Measurements from ENCODE around the gene ITGB8.

The ITGB8 gene

DNA sequence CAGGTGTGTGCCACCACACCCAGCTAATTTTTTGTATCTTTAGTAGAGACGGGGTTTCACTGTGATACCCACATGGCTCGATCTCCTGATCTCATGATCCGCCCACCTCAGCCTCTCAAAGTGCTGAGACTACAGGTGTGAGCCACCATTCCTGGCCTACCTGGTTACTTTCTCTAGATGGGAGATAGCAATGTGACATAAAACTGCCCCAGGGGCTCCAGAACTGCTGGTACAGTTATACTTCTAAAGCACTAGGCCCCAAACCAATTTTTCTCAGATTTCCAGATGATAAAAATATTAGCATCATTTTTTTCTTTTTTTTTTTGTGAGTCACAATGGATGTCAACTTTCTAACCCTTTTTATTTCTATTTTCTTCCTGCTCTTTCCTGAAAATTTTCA, 27.4 kb downstream of the ITGB8 start:
- Histone ChIP-seq H3K4me3 (replicated peaks; ENCODE audit: insufficient read depth, low read length) (no peak overlapping the region), H3K27ac (replicated peaks) (no peak overlapping the region), H3K27me3 (ENCODE audit: insufficient read depth, poor library complexity, severe bottlenecking) (peaks cover 3% of the 10 kb centered on the region)
- DNase-seq (ENCODE audit: low read depth in 1 of 2, low spot score in 1 of 2) = no peak
- TF ChIP-seq, protein P1, sequence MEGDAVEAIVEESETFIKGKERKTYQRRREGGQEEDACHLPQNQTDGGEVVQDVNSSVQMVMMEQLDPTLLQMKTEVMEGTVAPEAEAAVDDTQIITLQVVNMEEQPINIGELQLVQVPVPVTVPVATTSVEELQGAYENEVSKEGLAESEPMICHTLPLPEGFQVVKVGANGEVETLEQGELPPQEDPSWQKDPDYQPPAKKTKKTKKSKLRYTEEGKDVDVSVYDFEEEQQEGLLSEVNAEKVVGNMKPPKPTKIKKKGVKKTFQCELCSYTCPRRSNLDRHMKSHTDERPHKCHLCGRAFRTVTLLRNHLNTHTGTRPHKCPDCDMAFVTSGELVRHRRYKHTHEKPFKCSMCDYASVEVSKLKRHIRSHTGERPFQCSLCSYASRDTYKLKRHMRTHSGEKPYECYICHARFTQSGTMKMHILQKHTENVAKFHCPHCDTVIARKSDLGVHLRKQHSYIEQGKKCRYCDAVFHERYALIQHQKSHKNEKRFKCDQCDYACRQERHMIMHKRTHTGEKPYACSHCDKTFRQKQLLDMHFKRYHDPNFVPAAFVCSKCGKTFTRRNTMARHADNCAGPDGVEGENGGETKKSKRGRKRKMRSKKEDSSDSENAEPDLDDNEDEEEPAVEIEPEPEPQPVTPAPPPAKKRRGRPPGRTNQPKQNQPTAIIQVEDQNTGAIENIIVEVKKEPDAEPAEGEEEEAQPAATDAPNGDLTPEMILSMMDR (IDR thresholded peaks at IDR 0.05; ENCODE audit: insufficient read depth, low read length) = no peak
- TF ChIP-seq GABPA (IDR thresholded peaks at IDR 0.05; ENCODE audit: low read depth) (no peak), SPI1 (IDR thresholded peaks at IDR 0.05; ENCODE audit: borderline replicate concordance, low read depth) (no peak), POLR2AphosphoS5 (IDR thresholded peaks at IDR 0.05; ENCODE audit: low read depth) (no peak)
- TF ChIP-seq, protein P2, sequence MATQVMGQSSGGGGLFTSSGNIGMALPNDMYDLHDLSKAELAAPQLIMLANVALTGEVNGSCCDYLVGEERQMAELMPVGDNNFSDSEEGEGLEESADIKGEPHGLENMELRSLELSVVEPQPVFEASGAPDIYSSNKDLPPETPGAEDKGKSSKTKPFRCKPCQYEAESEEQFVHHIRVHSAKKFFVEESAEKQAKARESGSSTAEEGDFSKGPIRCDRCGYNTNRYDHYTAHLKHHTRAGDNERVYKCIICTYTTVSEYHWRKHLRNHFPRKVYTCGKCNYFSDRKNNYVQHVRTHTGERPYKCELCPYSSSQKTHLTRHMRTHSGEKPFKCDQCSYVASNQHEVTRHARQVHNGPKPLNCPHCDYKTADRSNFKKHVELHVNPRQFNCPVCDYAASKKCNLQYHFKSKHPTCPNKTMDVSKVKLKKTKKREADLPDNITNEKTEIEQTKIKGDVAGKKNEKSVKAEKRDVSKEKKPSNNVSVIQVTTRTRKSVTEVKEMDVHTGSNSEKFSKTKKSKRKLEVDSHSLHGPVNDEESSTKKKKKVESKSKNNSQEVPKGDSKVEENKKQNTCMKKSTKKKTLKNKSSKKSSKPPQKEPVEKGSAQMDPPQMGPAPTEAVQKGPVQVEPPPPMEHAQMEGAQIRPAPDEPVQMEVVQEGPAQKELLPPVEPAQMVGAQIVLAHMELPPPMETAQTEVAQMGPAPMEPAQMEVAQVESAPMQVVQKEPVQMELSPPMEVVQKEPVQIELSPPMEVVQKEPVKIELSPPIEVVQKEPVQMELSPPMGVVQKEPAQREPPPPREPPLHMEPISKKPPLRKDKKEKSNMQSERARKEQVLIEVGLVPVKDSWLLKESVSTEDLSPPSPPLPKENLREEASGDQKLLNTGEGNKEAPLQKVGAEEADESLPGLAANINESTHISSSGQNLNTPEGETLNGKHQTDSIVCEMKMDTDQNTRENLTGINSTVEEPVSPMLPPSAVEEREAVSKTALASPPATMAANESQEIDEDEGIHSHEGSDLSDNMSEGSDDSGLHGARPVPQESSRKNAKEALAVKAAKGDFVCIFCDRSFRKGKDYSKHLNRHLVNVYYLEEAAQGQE (IDR thresholded peaks at IDR 0.05; ENCODE audit: insufficient replicate concordance, low read depth) = no peak

DNA sequence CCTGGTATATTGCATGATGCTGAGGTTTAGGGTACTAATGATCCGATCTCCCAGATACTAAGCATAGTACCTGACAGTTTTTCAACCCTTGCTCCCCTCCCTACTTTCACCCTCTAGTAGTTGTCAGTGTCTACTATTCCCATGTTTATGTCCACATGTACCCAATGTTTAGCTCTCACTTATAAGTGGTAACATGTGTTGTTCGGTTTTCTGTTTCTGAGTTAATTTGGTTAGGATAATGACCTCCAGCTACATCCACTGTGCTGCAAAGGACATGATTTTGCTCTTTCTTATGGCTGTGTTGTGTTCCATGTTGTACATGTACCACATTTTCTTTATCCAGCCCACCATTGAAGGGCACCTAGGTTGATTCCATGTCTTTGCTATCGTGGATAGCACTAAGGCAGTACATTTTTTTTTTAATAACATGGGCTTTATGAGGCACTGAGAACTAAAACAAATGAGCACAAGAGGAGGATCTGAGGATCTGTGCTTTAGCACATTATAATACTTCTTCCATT, 28.1 kb downstream of the ITGB8 start:
- peaks cover 3% of the 10 kb centered on the region for H3K27me3 ChIP-seq (ENCODE audit: insufficient read depth, poor library complexity, severe bottlenecking)
- DNase-seq (ENCODE audit: low read depth in 1 of 2, low spot score in 1 of 2) = no peak

DNA sequence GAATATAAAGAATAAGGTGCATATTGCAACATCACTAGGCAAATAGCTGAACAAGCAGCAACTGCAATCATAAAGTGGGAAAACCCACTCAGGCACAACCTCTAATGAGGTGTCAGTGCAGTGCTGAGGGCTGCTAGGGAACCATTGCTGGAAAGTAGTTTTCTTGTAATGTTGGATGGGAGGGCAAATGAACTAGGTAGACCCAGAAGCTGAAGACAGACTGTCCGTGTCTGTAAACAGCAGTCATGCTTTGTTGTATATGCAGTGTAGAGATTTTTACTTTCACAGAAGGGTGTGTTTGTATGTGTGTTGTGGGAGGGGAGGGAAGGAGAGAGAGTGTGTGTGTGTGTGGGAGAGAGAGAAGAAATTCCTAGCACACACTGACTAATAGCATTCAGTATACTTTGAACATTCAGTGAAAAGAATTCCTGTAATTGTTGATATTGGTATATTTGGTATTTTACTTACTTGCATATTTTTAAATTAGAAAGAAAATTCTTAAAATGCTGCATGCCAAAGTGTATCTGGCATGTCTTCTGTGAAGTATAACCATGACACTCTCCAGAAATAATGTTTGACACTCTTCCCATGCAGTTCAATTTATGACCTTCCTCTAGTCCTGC, 28.8 kb downstream of the ITGB8 start:
- peaks cover 3% of the 10 kb centered on the region for H3K27me3 ChIP-seq (ENCODE audit: insufficient read depth, poor library complexity, severe bottlenecking)
- no peak overlapping the region for H3K27ac ChIP-seq (replicated peaks)
- no peak overlapping the region for H3K4me3 ChIP-seq (replicated peaks; ENCODE audit: insufficient read depth, low read length)
- no peak for DNase-seq (ENCODE audit: low read depth in 1 of 2, low spot score in 1 of 2)
- TF ChIP-seq, protein P1 (IDR thresholded peaks at IDR 0.05; ENCODE audit: insufficient read depth, low read length) = no peak
- TF ChIP-seq SPI1 (IDR thresholded peaks at IDR 0.05; ENCODE audit: borderline replicate concordance, low read depth) = no peak
- TF ChIP-seq GABPA (IDR thresholded peaks at IDR 0.05; ENCODE audit: low read depth) = no peak
- TF ChIP-seq, protein P2 (IDR thresholded peaks at IDR 0.05; ENCODE audit: insufficient replicate concordance, low read depth) = no peak
- no peak for TF ChIP-seq POLR2AphosphoS5 (IDR thresholded peaks at IDR 0.05; ENCODE audit: low read depth)

More for the DNA sequence above, 28.1 kb downstream of the ITGB8 start:
- Histone ChIP-seq H3K27ac (replicated peaks) (no peak overlapping the region), H3K4me3 (replicated peaks; ENCODE audit: insufficient read depth, low read length) (no peak overlapping the region)
- TF ChIP-seq, protein P1 (IDR thresholded peaks at IDR 0.05; ENCODE audit: insufficient read depth, low read length) = no peak
- TF ChIP-seq POLR2AphosphoS5 (IDR thresholded peaks at IDR 0.05; ENCODE audit: low read depth) (no peak), SPI1 (IDR thresholded peaks at IDR 0.05; ENCODE audit: borderline replicate concordance, low read depth) (no peak)
